Coronary artery (tissue), 2 donors: ENCODE measurements around the gene DPP9.
"Not testable (repeated sequence)": the region's sequence is repeated elsewhere in the genome, so short reads cannot be mapped to it uniquely, and the experiment has no call there.

Experiments
- DNase-seq: peaks from one replicate; pipeline ENCODE4 v3.0.0-alpha.2; 2017; ENCODE audit warnings: low spot score
- H3K27ac ChIP-seq, 2 donors: fragments of 200-600 bp; sonication (generic); one replicate each; pipeline ENCODE4 v1.5.1; 2016 to 2019
- H3K4me3 ChIP-seq: fragments of 200-600 bp; sonication (generic); 2 replicates; pipeline ENCODE4 v1.5.1; 2016; ENCODE audit warnings: mild to moderate bottlenecking, moderate library complexity
- TF ChIP-seq, protein P1 (sequence below): fragments of 200-600 bp; sonication (generic); IDR thresholded peaks from one replicate; pipeline ENCODE4 v1.5.1; 2019; ENCODE audit warnings: antibody characterized with exemption

The DPP9 gene

GRCh38 chr19:4715529-4716221 is 8.0 kb downstream of the DPP9 start:
- TF ChIP-seq, protein P1, sequence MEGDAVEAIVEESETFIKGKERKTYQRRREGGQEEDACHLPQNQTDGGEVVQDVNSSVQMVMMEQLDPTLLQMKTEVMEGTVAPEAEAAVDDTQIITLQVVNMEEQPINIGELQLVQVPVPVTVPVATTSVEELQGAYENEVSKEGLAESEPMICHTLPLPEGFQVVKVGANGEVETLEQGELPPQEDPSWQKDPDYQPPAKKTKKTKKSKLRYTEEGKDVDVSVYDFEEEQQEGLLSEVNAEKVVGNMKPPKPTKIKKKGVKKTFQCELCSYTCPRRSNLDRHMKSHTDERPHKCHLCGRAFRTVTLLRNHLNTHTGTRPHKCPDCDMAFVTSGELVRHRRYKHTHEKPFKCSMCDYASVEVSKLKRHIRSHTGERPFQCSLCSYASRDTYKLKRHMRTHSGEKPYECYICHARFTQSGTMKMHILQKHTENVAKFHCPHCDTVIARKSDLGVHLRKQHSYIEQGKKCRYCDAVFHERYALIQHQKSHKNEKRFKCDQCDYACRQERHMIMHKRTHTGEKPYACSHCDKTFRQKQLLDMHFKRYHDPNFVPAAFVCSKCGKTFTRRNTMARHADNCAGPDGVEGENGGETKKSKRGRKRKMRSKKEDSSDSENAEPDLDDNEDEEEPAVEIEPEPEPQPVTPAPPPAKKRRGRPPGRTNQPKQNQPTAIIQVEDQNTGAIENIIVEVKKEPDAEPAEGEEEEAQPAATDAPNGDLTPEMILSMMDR = no peak
- peak overlapping the region in 1 of 2 donors; percentile 30 for H3K27ac ChIP-seq
- no peak overlapping the region for H3K4me3 ChIP-seq
- DNase-seq = no peak

- not testable (repeated sequence) for H3K27ac ChIP-seq, DNase-seq, H3K4me3 ChIP-seq
Observed at GRCh38 chr19:4715178-4715528, 8.5 kb downstream of the DPP9 start.

DNA sequence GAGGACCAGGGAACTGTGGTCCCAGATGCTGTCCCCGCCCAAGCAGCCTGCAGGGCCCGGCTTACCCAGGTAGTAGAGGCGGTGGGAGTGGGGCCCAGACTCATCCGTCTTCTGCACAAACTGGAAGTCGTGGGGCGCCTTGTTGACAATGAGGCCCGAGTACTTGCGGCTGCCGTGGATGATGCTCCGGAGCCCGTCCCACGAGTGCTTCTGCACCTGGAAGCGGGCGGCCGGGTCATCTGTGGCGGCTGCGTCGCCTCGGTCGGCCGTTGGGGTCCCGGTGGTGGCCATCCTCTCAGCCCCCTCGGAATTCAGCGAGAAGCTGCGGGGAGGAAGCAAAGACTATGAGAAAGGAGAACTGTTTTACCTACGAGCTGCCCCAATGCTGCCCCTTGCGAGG is 9.6 kb downstream of the DPP9 start:
- peak overlapping the region; percentile 52 to 78 for H3K27ac ChIP-seq
- H3K4me3 ChIP-seq = no peak overlapping the region
- TF ChIP-seq, protein P1 = no peak
- DNase-seq = no peak

GRCh38 chr19:4713384-4713951 is 10.2 kb downstream of the DPP9 start:
- peak; percentile 89 for DNase-seq
- Histone ChIP-seq H3K4me3 (peak overlapping the region; percentile 30), H3K27ac (peak overlapping the region; percentile 52 to 78)
- TF ChIP-seq, protein P1 = no peak

DNA sequence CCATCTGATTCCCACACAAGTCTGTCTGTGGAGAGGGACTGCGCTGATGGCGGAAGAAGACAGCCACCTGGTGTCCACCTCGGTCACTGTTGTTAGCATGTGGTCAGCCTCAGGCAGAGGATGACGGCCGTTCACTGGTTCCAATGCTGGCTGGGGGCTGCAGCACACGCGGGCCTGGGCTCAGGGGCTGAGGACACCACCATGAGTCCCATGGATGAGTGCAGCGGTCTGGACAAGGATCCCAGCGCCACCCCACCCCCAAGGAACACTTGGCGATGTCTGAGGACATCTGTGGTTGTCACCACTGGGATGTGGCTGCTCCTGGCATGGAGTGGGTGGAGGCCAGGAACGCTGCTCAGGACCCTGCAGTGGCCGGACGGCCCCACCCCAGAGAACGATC is 10.9 kb downstream of the DPP9 start:
- TF ChIP-seq, protein P1 = no peak
- peak overlapping the region; percentile 52 to 78 for H3K27ac ChIP-seq
- DNase-seq = no peak
- no peak overlapping the region for H3K4me3 ChIP-seq

GRCh38 chr19:4711211-4711610 is 12.4 kb downstream of the DPP9 start:
- DNase-seq = no peak
- Histone ChIP-seq H3K4me3 (no peak overlapping the region), H3K27ac (no peak overlapping the region)
- TF ChIP-seq, protein P1 = no peak

GRCh38 chr19:4710281-4710600 is 13.4 kb downstream of the DPP9 start:
- Histone ChIP-seq H3K27ac (peak overlapping the region in 1 of 2 donors; percentile 40), H3K4me3 (no peak overlapping the region)
- no peak for DNase-seq
- TF ChIP-seq, protein P1 = no peak
